Retina (tissue), 1 donor: ENCODE measurements around the gene RNF39.
"Not testable (repeated sequence)": the region's sequence is repeated elsewhere in the genome, so short reads cannot be mapped to it uniquely, and the experiment has no call there.

Experiments used
- DNase-seq: peaks from one replicate; pipeline ENCODE4 v3.0.0-alpha.2; 2016

The RNF39 gene

DNA sequence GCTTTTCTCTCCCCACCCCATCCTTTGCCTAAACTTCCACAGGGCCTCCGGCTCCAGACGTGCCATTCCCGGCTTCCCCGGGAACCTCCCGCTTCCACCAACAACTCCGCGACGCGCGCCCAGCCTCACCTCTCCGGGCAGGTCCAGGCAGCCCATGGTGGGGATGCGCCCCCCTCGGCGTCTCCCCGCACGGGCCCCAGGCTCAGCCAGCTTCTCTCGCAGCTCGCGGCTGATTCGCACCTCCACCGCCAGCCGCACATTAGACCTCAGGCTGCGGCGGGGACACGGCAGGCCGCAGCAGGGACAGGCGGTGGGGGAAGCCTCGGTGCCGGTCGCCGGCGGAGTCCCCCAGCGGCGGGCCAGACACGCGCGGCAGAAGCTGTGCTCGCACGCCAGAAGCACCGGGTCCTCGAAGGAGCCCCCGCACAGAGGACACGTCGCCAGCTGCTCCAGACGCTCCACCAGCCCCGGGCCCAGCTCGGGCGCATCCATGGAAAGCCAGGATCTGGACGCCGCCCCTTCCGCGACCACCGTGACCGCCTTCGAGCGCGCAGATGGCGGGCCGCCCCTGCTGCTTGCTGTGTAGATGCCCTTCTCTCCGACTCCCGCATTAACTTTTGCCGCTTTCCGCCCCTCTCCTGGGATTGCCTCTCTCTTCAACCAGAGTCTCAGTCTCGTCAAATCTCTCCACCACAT is at the start of gene RNF39:
RNF39 (minus strand) TSS at position 676 of the 696 bp plus-strand sequence; CDS start at position 492, 184 bp downstream.
- DNase-seq, result peak; percentile 72

DNA sequence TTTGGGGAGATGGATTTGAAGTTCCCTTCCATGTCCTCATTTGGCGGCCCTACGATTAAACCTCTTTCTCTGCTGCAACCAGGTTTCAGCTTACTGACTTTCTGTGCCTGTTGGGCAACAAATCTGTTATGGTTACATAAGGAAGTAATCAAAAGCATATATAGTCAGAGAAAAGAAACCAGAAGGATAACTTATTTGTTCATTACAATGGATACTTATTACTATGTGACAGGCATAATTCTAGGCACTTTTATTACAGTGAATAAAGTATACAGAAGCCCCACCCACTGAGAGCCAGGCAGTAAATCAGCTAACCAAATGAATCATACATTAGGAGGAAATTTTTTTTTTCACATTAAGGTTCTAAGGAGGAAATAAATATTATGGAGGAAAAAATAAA is 46.9 kb upstream of the RNF39 start:
- no peak for DNase-seq

- no peak for DNase-seq
These were observed 46.1 kb upstream of the RNF39 start for GRCh38 chr6:30121446-30122366.

DNA sequence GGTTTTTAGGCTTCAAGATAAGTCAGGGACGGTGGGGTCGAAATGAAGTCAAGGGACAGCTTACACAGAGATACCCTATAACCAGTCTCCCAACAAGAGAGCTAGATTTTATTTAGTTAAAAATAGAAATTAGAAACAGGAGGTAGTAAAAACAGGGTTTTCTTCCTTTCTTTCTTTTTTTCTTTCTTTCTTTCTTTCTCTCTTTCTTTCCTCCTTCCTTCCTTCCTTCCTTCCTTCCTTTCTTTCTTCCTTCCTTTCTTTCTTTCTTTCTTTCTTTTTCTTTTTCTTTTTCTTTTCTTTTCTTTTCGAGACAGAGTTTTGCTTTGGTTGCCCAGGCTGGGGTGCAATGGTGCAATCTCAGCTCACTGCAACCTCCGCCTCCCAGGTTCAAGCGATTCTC is 43.1 kb upstream of the RNF39 start:
- DNase-seq, result not testable (repeated sequence)

GRCh38 chr6:30116724-30117123 is 41.2 kb upstream of the RNF39 start:
- no peak for DNase-seq

DNA sequence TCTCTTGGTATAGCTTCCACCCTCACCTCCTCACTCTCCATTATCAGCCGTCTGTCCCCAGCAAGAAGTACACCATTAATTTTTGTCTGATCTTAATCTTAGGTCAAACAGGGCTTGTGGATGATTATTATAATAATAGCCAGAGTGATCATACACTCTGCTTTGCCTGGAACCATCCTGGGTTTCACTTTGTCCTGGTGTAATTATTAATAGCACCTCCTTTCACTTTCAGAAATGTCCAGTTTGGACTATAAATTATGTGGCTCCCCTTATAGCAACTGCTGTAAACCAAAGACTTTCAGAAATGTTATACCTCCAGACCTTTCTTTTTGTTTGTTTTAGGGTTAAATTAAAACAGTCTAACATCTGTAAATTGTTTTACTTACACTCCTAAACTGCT is 38.3 kb upstream of the RNF39 start:
- DNase-seq, result no peak

GRCh38 chr6:30113003-30113759 is 37.6 kb upstream of the RNF39 start, which contains the start of gene TRIM31:
Gene TRIM31 (minus strand): TSS chr6:30113090. CDS start chr6:30112805, 285 bp downstream.
- no peak for DNase-seq

DNA sequence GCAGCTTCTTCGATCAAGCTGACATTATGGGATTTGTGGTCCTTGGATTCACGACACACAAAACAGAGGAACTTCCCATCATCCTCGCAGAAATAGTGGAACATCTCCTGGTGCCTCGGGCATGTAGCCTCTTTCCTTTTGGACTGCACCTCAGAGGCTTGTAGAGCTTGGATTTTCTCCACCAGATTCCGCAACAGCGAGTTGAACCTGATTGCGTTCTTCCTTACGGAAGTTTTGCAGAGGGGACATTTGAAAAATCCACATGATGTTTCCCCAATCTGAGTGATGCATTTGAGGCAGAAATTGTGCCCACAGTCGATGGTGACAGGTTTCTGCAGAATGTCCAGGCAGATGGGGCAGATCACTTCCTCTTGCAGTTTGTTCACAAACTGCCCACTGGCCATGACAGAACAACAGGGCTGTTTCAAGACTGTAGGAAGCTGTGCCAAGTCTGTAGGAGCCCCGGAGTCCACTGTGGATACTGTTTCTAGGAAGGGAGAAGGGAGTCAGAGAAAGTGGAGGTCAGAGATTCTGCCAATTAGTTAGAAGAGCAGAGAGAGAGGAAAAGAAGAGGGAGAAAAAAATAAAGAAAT is 36.9 kb upstream of the RNF39 start:
- no peak for DNase-seq

DNA sequence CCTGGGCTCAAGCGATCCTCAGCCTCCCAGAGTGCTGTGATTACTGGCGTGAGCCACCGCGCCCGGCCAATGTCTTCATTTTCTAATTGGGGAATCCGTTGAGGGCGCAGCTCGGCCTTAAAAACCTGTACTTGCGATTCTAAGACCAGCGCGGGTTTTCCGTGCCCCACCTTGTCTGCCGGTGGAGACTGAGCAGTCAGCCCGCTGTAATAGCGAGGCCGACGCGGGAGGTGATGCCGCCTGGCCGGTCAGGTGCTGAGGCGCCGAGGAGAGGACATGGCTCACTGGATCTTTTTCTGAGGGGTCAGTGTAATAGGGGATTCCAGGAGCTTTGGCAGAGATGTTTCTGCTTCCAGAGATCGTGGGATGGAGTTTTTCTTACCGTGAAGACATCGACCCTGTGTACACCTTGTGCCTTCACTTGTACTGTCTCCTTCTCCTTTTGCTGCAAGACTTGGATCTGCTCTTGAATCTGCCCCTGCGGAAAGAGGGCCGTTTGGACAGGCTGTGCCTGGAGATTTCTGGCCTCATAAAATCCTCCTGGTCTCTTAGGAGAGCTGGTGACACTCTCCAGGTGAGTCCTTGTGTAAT is 35.8 kb upstream of the RNF39 start:
- no peak for DNase-seq

DNA sequence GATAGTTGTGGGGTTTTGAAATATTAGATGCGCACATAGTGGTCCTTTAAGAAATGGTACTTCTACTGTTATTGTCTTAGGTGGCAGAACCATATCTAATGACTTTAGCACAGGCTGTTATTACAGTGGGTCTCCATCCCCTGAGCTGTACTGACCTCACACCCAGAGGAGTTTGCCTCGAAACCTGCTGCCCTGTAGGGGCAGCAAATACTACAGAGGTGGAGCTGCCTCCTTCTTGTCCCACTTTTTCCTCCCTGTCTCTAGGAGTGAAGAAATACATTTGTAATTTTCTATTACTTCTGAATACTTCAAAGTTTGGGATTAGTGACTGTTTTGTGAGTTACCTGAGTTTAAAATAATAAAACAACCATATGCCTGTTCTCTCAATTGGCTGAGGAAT is 29.1 kb upstream of the RNF39 start:
- no peak for DNase-seq

DNA sequence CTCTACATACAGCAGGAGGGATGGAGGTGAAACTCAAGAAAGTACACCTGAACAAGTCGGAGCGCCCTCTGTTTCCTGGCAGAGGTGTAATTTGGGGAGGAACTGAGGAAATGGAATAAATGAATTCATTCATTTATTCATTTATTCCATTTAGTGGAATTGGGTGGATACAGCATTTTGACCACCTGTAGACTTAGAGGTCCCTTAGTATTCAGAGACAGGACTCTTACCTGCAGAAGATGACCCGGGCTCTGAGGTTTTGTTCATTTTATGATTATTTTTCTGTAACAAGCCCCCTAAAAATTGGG is 28.3 kb upstream of the RNF39 start:
- DNase-seq, result no peak

- peak; percentile 89 for DNase-seq
These were observed 27.7 kb upstream of the RNF39 start for GRCh38 chr6:30102970-30103871.

DNA sequence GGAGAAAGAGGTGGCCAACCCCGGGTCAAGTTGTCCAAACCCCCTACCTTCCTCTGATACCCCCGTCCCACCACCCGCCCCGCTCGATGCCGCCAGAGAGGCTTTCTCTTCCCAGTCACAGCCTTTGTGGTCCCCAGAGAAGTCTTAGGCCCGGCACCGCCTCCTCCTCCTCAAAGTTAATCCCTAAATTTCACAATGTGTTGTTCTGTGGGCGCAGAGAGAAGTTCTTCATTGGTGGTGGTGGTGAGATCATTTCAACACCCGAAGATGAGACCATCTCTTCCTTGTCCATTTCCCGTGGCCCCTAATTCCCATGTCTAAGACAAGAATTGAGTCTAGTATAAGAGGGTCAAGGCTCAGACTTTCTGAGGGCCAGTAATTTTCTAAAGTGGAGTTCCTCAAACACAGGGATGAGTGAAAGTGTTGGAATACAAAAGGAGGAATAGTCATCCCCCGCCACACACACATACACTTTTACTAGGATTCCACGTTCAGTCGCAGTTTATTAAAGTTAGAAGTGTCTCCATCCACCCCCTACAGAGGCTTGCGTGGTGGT is 26.9 kb upstream of the RNF39 start:
- DNase-seq, result no peak

DNA sequence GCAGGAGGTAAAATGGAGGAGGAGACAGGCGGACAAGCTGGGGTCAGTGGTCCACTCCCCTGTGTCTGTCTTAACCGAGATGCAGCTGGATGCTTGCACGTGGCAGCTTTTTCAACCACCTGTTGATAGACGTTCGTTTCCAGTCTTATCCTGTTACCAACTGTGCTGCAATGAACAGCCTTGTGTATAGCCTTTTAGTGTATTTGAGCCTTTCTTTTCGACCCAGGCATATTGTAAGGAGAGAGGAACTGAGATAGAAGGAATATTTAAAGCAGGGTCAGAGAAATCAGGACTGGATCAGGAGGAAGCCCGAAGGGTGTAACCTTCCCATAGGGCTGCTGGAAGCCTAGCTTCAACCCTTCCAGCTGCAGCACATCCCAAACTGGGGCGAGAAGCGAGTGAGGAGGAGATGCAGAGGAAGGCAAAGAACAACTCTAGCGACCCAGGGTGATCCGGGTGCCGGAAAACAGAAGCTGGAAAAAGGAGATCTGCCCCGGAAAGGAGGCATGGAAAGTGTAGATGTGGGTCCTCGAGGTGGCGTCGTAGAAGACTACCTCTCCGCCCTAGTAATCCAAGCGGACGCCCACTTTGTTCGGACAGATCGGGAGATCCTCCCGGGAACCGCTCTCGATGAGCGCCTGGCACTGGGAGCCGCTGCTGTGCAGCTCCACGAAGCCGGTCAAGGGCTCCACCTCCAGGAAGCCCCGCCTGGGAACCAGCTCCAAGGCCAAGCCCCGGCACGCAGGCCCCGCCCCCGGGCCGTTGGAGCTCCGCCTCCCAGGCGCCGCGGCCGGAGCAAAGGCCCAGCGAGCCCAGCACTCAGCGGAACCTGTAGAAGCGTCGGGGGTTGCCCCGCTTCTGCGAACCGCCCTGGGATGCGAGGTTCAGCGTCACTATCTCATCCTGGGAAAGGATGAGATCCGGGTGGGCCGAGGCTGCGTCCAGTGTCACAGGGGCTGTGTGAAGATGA is 26.2 kb upstream of the RNF39 start:
- DNase-seq, result peak; percentile 90

GRCh38 chr6:30100585-30101443 is 25.2 kb upstream of the RNF39 start:
- peak; percentile 38 for DNase-seq

- DNase-seq, result no peak
These were observed 24.6 kb upstream of the RNF39 start for GRCh38 chr6:30100154-30100553.

- DNase-seq, result no peak
These were observed 22.6 kb upstream of the RNF39 start for GRCh38 chr6:30097902-30098768.

- DNase-seq, result no peak
These were observed 21.3 kb upstream of the RNF39 start for GRCh38 chr6:30096829-30097228.
